Endothelial cell (in vitro differentiated cells): Measurements from ENCODE around the gene PKMYT1. TPM values are rescaled to one million over a fixed set of nuclear protein-coding genes. Genes with fewer than 3 reads are reported as not detected.

Source experiments
- DNase-seq: peaks from one replicate; pipeline ENCODE4 v3.0.0; 2021; ENCODE audit warnings: low spot score
- H3K27ac Mint-ChIP-seq: one replicate; pipeline ENCODE4 v1.8.0; 2021; ENCODE audit warnings: mixed read lengths, inconsistent platforms; ENCODE audit not compliant: unreplicated experiment
- H3K27me3 Mint-ChIP-seq: one replicate; pipeline ENCODE4 v1.8.0; 2021; ENCODE audit warnings: mild to moderate bottlenecking, moderate library complexity, mixed read lengths, inconsistent platforms; ENCODE audit not compliant: unreplicated experiment
- H3K36me3 Mint-ChIP-seq: one replicate; pipeline ENCODE4 v1.8.0; 2021; ENCODE audit warnings: mild to moderate bottlenecking, low read depth, mixed read lengths, inconsistent platforms; ENCODE audit not compliant: unreplicated experiment
- H3K4me1 Mint-ChIP-seq: one replicate; pipeline ENCODE4 v1.8.0; 2021; ENCODE audit warnings: mild to moderate bottlenecking, mixed read lengths, inconsistent platforms; ENCODE audit not compliant: unreplicated experiment
- H3K4me3 Mint-ChIP-seq: one replicate; pipeline ENCODE4 v1.8.0; 2021; ENCODE audit warnings: mild to moderate bottlenecking, mixed read lengths, inconsistent platforms; ENCODE audit not compliant: unreplicated experiment
- H3K9me3 Mint-ChIP-seq: one replicate; pipeline ENCODE4 v1.8.0; 2021; ENCODE audit warnings: mixed read lengths, inconsistent platforms; ENCODE audit not compliant: unreplicated experiment
- total RNA-seq: library from RNA; stranded (reverse); fragmentation: NEBNext Ultra II Directional; extraction: Animal tissue kit (Norgen Biotek cat#: 25700); gene quantifications from one replicate; pipeline ENCODE4 v1.2.1, GENCODE V29; 2021; ENCODE audit not compliant: unreplicated experiment
- TF ChIP-seq, protein P1 (sequence below): fragments of 200-600 bp; sonication (generic); IDR thresholded peaks from one replicate; pipeline ENCODE4 v1.5.0; 2021; ENCODE audit warnings: antibody characterized with exemption; ENCODE audit not compliant: unreplicated experiment

The PKMYT1 gene
- total RNA-seq, 1 donor from 2014 or later, result 12.2 TPM

DNA sequence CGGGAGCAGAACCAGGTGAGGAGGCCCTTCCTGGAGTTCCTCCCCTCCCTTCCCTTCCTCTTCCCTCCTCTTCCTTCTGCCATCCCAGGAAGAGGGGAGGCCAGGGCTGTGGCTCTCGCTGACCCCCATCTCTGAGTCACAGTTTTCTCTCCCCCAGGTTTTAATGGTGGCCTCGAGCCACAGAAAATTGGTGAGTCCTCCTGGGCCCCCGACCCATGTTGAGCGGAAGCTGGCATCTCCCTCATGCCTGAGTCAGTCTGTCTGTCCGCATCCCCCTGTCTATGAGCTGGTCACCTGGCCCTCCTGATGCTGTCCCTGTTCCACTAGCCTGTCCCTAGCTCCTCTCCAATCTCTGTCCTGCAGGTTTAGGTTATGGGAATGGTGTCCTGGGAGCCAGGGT, 19.7 kb upstream of the PKMYT1 start:
- Mint-ChIP-seq H3K4me1 (no peaks in the 10 kb centered on the region), H3K4me3 (no peak overlapping the region), H3K27ac (no peak overlapping the region), H3K9me3 (no peaks in the 10 kb centered on the region), H3K36me3 (no peaks in the 10 kb centered on the region), H3K27me3 (peaks cover 9% of the 10 kb centered on the region)
- TF ChIP-seq, protein P1, sequence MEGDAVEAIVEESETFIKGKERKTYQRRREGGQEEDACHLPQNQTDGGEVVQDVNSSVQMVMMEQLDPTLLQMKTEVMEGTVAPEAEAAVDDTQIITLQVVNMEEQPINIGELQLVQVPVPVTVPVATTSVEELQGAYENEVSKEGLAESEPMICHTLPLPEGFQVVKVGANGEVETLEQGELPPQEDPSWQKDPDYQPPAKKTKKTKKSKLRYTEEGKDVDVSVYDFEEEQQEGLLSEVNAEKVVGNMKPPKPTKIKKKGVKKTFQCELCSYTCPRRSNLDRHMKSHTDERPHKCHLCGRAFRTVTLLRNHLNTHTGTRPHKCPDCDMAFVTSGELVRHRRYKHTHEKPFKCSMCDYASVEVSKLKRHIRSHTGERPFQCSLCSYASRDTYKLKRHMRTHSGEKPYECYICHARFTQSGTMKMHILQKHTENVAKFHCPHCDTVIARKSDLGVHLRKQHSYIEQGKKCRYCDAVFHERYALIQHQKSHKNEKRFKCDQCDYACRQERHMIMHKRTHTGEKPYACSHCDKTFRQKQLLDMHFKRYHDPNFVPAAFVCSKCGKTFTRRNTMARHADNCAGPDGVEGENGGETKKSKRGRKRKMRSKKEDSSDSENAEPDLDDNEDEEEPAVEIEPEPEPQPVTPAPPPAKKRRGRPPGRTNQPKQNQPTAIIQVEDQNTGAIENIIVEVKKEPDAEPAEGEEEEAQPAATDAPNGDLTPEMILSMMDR, result no peak
- no peak for DNase-seq

DNA sequence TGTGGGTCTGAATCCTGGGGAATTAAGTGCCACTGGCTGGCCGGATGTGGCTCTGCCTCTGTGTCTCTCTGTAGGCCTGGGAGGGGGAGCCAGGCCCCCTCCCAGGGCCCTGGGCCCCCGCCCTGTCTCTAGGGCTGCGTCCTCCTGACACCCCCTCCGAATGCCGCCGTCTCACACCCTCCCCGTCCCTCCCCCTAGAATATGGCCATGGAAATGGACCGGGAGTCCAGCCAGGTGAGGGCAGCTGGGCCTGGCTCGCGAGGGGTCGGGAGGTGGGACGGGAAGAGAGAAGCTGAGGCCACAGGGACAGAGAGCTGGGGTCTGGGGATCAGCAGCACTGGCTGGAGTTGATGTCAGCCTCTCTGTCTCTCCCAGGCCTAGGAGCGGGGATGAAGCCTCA, 16.1 kb upstream of the PKMYT1 start:
- no peaks in the 10 kb centered on the region for H3K36me3 Mint-ChIP-seq
- peaks cover 5% of the 10 kb centered on the region for H3K27me3 Mint-ChIP-seq
- no peak overlapping the region for H3K4me3 Mint-ChIP-seq
- no peaks in the 10 kb centered on the region for H3K4me1 Mint-ChIP-seq
- no peaks in the 10 kb centered on the region for H3K9me3 Mint-ChIP-seq
- TF ChIP-seq, protein P1, result no peak
- no peak overlapping the region for H3K27ac Mint-ChIP-seq
- DNase-seq, result no peak

- Mint-ChIP-seq H3K36me3 (no peaks in the 10 kb centered on the region), H3K27ac (no peak overlapping the region), H3K27me3 (peaks cover 4% of the 10 kb centered on the region), H3K4me3 (no peak overlapping the region), H3K9me3 (no peaks in the 10 kb centered on the region), H3K4me1 (no peaks in the 10 kb centered on the region)
- no peak for DNase-seq
- TF ChIP-seq, protein P1, result no peak
These were observed 12.3 kb upstream of the PKMYT1 start for GRCh38 chr16:2992383-2993081.

DNA sequence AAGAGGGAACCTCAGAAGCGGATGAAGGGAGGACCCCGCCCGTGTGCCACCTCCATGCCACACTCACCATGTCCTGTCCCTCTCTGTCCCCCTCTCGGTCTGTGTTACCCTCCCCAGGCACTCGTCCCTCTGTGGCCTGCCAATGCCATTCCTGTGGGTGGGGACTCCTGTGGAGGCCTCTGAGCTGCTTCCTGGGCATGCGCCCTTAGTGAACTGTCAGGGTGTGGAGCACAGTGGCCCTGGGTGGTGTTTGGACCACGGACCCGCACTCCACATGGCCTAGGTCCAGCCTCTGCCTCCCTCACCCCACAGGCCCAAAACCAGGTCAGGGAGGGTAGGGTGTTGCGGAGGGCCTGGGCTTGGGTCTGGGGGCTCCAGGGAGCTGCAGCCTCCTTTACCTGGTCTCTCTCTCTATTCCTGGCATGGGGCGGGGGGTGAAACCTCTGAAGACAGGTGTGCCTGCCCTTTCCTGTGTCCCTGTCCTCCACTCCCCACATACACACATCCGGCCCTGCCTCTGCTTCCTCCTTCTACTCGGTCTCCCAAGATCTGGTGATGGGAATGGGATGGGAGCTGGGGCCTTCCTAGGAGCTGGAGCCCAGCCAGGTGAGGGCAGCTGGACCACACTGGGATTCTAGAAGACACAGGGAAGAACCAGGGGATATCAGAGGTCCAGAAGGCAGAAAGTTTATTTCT, 11.5 kb upstream of the PKMYT1 start:
- Mint-ChIP-seq H3K36me3 (no peaks in the 10 kb centered on the region), H3K9me3 (no peaks in the 10 kb centered on the region), H3K4me1 (no peaks in the 10 kb centered on the region), H3K27ac (no peak overlapping the region), H3K27me3 (peaks cover 4% of the 10 kb centered on the region), H3K4me3 (no peak overlapping the region)
- no peak for DNase-seq
- TF ChIP-seq, protein P1, result no peak

- Mint-ChIP-seq H3K36me3 (no peaks in the 10 kb centered on the region), H3K4me3 (no peak overlapping the region), H3K27me3 (peaks cover 2% of the 10 kb centered on the region), H3K27ac (no peak overlapping the region), H3K9me3 (no peaks in the 10 kb centered on the region), H3K4me1 (no peaks in the 10 kb centered on the region)
- no peak for DNase-seq
- TF ChIP-seq, protein P1, result no peak
These were observed 10.6 kb upstream of the PKMYT1 start for GRCh38 chr16:2990891-2991290.
